ENCODE data around the gene RAB1B. TPM values are rescaled to one million over a fixed set of nuclear protein-coding genes. Genes with fewer than 3 reads are reported as not detected.

Gene RAB1B
- total RNA-seq, 1 donor from 2014 or later = 123 TPM

DNA sequence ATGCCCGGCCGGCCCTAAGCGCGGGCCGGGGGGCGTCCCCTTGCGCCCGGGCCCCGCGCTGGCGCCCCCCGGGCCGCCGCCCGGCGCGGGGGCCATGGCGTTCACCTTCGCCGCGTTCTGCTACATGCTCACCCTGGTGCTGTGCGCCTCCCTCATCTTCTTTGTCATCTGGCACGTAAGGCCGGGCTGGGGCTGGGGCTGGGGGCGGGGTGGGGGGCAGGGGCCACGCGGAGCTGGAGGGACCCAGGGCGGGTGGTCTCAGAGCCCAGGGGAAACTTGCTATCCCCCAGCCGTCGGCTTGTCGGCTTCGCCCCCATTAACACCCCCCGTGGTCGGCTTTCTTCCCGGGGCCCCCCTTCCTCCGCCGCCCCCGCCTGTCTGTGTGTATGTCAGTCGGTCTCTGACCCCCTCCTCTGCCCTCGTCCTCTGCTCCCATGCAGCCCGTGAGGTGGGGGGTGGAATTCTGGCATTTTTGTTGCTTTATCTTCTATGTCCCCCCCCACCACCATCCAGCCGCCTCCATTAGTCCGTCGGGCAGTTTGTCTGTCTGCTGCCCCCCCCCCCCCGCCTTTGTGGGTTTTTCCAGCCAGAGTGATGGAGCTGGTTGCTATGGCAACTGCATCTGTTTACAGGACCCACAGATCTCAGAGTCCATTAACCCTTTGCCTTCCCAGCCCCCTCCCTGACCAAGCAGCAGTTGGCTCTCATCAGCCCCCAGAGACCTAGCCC lies 10.1 kb downstream of the RAB1B start:
- intact Hi-C loops (cut with micrococcal nuclease) = no loop called here
- peaks cover 25% of the 10 kb centered on the region for H3K4me1 Mint-ChIP-seq

DNA sequence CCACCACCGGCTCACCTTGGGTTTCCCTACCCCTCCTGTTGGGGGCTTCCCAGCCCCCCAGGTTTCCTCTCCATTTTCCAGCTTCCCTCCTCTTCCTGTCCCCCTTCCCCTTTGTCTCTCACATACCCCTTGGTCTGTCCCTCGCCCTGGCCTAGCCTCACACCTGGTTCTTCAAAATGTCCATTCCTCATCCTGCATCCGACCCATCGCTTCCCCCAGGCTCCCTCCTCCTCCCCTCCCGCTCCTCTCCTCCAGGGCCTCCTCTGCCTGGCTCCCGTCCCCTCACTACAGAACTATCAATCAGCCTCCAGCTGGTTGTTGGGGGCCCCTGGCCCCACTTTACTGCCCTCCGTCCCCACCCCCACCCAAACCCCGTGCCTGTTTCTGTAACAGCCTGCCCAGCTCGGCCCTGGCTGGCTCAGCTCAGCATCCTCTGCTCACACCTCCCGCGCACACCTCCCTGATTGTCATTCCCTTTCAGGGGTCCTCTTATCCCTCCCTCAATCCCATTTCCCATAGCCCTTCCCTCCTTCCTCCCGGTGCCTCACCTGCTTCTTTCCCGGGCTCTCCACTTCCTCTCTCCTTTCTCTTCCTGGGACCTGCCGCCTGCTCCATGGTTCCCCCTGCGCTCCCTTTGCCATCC lies 10.8 kb downstream of the RAB1B start:
- peak overlapping the region; percentile 53 for H3K27ac Mint-ChIP-seq
- intact Hi-C loops (cut with micrococcal nuclease) = no loop called here
- H3K4me3 Mint-ChIP-seq = peak overlapping the region; percentile 76
- H3K9me3 Mint-ChIP-seq = no peaks in the 10 kb centered on the region
- peaks cover 7% of the 10 kb centered on the region for H3K27me3 Mint-ChIP-seq
- DNase-seq = no peak
- peaks cover 20% of the 10 kb centered on the region for H3K36me3 Mint-ChIP-seq (ENCODE audit: low read depth)
- peaks cover 25% of the 10 kb centered on the region for H3K4me1 Mint-ChIP-seq

More for the DNA sequence above, 10.1 kb downstream of the RAB1B start:
- no peak overlapping the region for H3K27ac Mint-ChIP-seq
- peaks cover 25% of the 10 kb centered on the region for H3K36me3 Mint-ChIP-seq (ENCODE audit: low read depth)
- H3K27me3 Mint-ChIP-seq = peaks cover 7% of the 10 kb centered on the region
- H3K9me3 Mint-ChIP-seq = no peaks in the 10 kb centered on the region
- DNase-seq = no peak
- peak overlapping the region; percentile 76 for H3K4me3 Mint-ChIP-seq

DNA sequence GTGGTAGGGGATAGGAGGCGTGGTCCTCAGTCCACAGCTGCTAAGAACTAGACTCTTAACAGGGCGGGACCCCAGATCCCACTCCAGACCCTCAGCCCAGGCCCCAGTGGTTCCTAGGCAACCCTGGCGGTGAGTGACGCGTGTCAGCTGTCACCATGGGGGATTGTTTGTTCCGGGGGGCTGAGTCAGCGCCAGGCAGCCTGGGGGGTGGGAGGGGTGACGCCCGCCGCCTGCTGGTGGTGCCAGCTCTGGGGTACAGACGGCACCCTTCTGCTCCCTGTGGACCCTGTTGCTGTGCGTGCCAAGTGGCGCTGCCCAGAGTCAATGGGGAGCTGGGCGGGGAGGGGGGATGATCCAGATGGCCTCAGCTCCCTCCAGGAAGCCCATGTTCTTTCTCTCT lies 12.0 kb downstream of the RAB1B start:
- Mint-ChIP-seq H3K36me3 (ENCODE audit: low read depth) (peaks cover 12% of the 10 kb centered on the region), H3K4me3 (no peak overlapping the region), H3K9me3 (no peaks in the 10 kb centered on the region), H3K4me1 (peaks cover 25% of the 10 kb centered on the region), H3K27ac (no peak overlapping the region), H3K27me3 (peaks cover 7% of the 10 kb centered on the region)
- intact Hi-C loops (cut with micrococcal nuclease) = no loop called here
- no peak for DNase-seq

DNA sequence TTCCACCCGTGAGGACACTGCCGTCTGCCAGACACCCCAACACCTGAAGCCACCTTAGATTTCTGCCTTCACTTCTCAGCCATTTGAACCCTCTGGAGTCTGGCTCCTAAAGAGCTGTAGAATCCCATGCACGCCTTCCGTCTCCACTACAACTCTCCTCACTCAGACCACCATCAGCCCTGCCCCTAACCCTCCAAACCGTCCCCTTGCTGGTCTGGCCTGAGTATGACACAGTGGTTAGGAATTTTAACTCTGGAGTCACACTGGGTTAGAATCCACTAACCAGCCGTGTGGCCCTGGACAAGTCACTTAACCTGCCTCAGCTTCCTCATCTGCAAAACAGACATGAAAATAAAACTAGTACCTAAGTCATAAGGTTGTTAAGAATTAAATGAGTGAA lies 12.6 kb downstream of the RAB1B start:
- Mint-ChIP-seq H3K36me3 (ENCODE audit: low read depth) (peaks cover 8% of the 10 kb centered on the region), H3K27ac (no peak overlapping the region), H3K4me3 (no peak overlapping the region), H3K27me3 (peaks cover 7% of the 10 kb centered on the region), H3K4me1 (peaks cover 23% of the 10 kb centered on the region), H3K9me3 (no peaks in the 10 kb centered on the region)
- no peak for DNase-seq
- intact Hi-C loops (cut with micrococcal nuclease) = no loop called here

- Mint-ChIP-seq H3K27ac (peak overlapping the region; percentile 53), H3K4me1 (peaks cover 26% of the 10 kb centered on the region), H3K36me3 (ENCODE audit: low read depth) (peaks cover 3% of the 10 kb centered on the region), H3K9me3 (no peaks in the 10 kb centered on the region), H3K27me3 (peaks cover 7% of the 10 kb centered on the region), H3K4me3 (no peak overlapping the region)
- intact Hi-C loops (cut with micrococcal nuclease) = loop anchor here (1.0 kb wide), 2 partner anchors 15 to 60 kb away; no protein-coding TSS in a partner anchor
- DNase-seq = no peak
Measured at GRCh38 chr11:66281776-66282467, 13.5 kb downstream of the RAB1B start.

- peak overlapping the region; percentile 53 for H3K27ac Mint-ChIP-seq
- peaks cover 27% of the 10 kb centered on the region for H3K4me1 Mint-ChIP-seq
- no peak overlapping the region for H3K4me3 Mint-ChIP-seq
- DNase-seq = peak; percentile 100
- intact Hi-C loops (cut with micrococcal nuclease) = loop anchor here (1.0 kb wide), 2 partner anchors 15 to 60 kb away; no protein-coding TSS in a partner anchor
- H3K36me3 Mint-ChIP-seq (ENCODE audit: low read depth) = peaks cover 2% of the 10 kb centered on the region
- H3K9me3 Mint-ChIP-seq = no peaks in the 10 kb centered on the region
- H3K27me3 Mint-ChIP-seq = peaks cover 7% of the 10 kb centered on the region
Measured at GRCh38 chr11:66282468-66283455, 14.3 kb downstream of the RAB1B start.

- H3K4me1 Mint-ChIP-seq = peaks cover 30% of the 10 kb centered on the region
- intact Hi-C loops (cut with micrococcal nuclease) = no loop called here
- no peak overlapping the region for H3K4me3 Mint-ChIP-seq
- peaks cover 7% of the 10 kb centered on the region for H3K27me3 Mint-ChIP-seq
- no peak for DNase-seq
- H3K9me3 Mint-ChIP-seq = no peaks in the 10 kb centered on the region
- peak overlapping the region; percentile 53 for H3K27ac Mint-ChIP-seq
- peaks cover 2% of the 10 kb centered on the region for H3K36me3 Mint-ChIP-seq (ENCODE audit: low read depth)
Measured at GRCh38 chr11:66283461-66284105, 15.1 kb downstream of the RAB1B start.

DNA sequence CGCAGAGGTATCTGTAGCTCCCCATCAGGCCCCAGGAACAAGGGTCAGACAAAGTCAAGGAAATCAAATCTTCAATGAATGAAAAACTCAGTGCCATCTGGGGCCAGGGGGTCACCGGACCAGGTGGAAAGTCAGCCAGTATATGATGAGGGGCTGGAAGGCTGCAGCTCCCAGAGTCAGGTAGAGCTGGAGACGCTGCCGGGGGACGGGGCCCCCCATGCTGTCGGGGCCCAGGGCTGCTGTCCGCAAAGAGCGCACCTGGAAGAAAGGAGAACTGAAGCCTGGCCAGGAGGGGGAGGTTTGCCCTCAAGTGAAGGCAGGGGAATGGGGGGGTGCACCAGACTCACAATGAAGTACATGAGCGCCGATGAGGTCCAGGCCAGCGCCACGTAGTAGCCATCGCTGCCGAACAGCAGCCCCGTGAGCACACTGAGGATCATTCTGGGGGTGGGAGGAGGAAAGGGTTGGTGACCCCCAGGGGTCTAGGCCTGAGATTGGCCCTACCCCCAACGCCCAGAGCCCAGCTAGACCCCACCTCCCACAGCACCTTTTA lies 16.2 kb downstream of the RAB1B start:
- Mint-ChIP-seq H3K4me3 (no peak overlapping the region), H3K9me3 (no peaks in the 10 kb centered on the region), H3K4me1 (peaks cover 28% of the 10 kb centered on the region), H3K27ac (no peak overlapping the region), H3K27me3 (peaks cover 4% of the 10 kb centered on the region), H3K36me3 (ENCODE audit: low read depth) (peaks cover 4% of the 10 kb centered on the region)
- DNase-seq = no peak
- intact Hi-C loops (cut with micrococcal nuclease) = no loop called here

- peaks cover 6% of the 10 kb centered on the region for H3K27me3 Mint-ChIP-seq
- no peak overlapping the region for H3K4me3 Mint-ChIP-seq
- H3K27ac Mint-ChIP-seq = no peak overlapping the region
- intact Hi-C loops (cut with micrococcal nuclease) = no loop called here
- no peak for DNase-seq
- peaks cover 4% of the 10 kb centered on the region for H3K36me3 Mint-ChIP-seq (ENCODE audit: low read depth)
- H3K4me1 Mint-ChIP-seq = peaks cover 36% of the 10 kb centered on the region
- no peaks in the 10 kb centered on the region for H3K9me3 Mint-ChIP-seq
Measured at GRCh38 chr11:66285250-66285947, 17.0 kb downstream of the RAB1B start.

- Mint-ChIP-seq H3K9me3 (peaks cover 4% of the 10 kb centered on the region), H3K4me1 (peaks cover 39% of the 10 kb centered on the region), H3K36me3 (ENCODE audit: low read depth) (peaks cover 4% of the 10 kb centered on the region), H3K27me3 (peaks cover 17% of the 10 kb centered on the region), H3K27ac (peak overlapping the region; percentile 45), H3K4me3 (no peak overlapping the region)
- intact Hi-C loops (cut with micrococcal nuclease) = no loop called here
- no peak for DNase-seq
Measured at GRCh38 chr11:66286699-66287098, 18.3 kb downstream of the RAB1B start.

DNA sequence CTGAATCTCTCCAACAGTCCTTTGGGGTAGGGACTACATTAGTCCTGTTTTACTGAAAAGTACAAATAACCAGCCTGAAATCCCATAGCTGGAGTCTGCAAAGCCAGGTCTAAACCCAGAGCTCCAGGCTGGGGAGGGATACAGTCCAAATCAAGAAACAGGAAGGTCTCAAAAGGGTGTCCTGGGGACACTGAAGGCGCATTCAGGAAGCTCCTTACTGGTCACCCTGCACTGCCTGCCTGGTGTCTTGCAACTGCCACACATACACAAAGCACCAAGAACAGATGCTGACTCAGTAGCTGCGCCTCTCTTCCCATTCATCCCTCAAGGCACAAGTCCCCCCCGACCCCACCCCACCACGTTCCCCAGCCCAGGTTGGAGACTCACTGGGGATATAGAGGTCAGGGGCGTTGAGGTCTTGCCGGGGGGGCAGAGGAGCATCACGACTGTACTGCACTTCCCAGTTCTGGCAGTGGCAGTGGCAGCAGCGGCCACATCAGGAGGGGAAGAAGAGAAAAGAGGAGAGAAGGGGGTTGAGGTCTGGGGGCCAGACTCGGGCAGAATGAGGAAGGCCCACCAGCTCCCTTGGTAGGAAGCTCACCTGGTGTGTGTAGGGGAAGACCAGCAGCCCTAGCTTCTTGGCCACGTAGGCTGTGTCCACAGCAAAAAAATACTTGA lies 18.9 kb downstream of the RAB1B start:
- peaks cover 4% of the 10 kb centered on the region for H3K9me3 Mint-ChIP-seq
- intact Hi-C loops (cut with micrococcal nuclease) = no loop called here
- H3K4me3 Mint-ChIP-seq = peak overlapping the region; percentile 84
- peak overlapping the region; percentile 35 for H3K27ac Mint-ChIP-seq
- peaks cover 34% of the 10 kb centered on the region for H3K4me1 Mint-ChIP-seq
- DNase-seq = peak; percentile 58
- H3K27me3 Mint-ChIP-seq = peaks cover 17% of the 10 kb centered on the region
- H3K36me3 Mint-ChIP-seq (ENCODE audit: low read depth) = peaks cover 4% of the 10 kb centered on the region

Data from activated CD4-positive, alpha-beta T cell treated with anti-CD3 and anti-CD28 coated beads, Interleukin-2, amount 10 ng/mL, durations not matched to agents 24 days and 14 days (primary cell).